NCI-H146 (cell line): ENCODE results near the gene MANSC4.
A peak's percentile ranks its signal among the peaks of the same experiment; 100 is the strongest.

Experiments used
- DNase-seq: peaks from one replicate; lab custom pipeline; 2025; lab: John Stamatoyannopoulos, UW

Gene MANSC4

DNA sequence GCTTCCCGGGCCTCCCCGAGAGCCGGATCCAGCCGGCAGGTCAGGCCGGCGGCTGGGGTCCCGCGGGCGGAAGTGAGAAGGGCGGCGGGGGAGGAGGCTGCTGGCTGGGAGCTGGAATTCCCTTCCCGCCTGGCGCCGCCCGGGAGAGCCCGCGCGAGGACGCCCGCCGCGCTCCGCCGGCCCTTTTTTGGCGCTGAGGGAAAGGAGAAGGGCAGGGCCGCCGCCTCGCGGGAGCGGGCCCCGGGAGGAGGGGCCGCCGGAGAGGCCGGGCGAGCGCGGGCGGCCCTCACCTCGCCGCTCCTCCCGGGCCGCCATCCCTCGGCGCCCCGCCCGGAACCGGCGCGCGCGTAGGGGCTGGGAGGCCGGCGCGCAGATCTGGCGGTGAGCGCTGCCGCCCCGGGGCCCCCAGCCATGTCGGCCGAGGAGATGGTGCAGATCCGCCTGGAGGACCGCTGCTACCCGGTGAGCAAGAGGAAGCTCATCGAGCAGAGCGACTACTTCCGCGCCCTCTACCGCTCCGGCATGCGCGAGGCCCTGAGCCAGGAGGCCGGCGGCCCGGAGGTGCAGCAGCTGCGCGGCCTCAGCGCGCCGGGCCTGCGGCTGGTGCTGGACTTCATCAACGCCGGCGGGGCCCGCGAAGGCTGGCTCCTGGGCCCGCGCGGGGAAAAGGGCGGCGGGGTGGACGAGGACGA, at the start of gene MANSC4, which contains the start of gene KLHL42:
Gene MANSC4 (minus strand): TSS at position 317 of the 692 bp plus-strand sequence. CDS start 8,960 bp downstream, outside the sequence.
Gene KLHL42 (plus strand): TSS at position 314 of the 692 bp plus-strand sequence. CDS start 98 bp downstream, at position 412.
- peak; percentile 86 for DNase-seq

DNA sequence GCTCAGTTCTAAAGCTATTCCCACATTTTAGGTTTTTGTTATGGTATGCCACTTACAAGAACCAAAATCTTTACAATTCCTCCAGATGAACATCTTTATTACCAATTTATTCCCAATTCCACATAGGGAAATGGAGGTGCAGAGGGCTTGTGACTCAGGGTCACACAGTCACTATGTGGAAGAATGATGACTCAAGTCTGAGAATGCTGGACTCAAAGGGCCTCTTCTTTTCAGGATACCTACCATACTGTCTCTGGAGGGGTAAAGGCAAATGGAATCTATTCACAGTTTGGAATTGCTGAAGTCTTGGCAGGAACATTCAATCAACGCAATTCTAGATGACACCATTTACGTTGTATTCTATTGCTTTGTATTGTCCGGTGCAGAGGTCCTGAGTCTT, 48.2 kb upstream of the MANSC4 start:
- no peak for DNase-seq

DNA sequence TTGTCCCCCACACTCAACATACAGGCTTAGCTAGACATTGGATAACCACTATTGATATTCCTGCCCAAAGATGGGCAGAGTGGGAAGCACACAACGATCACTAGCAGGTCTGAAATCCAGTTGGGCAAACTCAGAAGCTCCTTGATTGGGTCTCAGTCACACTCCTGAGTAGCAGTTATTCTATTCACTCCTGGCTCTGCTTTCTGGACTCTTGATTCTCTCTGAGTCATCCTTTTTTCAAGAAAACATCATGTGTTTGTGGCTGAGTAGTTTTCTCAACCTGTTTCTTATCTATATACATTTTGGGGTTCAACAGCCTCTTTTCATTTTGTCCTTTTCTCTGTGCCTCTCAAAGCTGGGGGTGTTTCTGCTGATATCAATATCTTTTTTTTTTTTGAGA, 46.0 kb upstream of the MANSC4 start:
- DNase-seq = no peak

DNA sequence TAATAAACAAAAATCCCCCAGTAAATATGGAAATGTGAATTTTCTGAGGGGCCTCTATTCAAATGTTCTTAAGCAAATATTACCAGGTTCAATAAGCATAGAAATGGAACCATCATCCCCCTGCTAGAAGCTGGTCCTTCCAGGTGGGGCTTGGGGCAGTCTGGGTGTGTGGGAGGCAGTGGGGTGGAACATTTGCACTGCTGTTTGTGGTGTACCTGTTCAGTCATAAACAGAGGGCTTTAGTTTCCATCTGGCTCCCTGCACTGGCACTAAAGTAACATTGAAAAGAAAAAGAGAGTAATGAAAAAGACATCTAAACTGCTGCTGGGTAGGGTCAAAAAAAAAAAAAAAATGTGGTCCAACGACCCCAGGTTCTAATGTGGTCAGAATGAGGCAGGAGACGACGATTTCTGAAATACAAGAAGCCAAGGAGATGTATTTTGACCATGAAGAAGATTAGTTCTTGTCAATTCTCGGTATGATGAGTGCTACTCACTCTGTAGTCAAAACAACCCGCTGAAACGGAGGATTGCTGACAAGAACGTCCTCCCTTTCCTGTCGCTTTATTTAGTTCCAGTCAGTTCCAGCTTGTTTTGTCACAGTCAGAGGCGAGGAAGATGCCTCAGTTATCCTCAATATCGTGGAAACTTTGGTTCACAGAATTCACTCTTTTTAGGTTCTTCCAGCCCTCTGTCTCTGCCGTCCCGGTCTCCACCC, 44.2 kb upstream of the MANSC4 start:
- DNase-seq = no peak

DNA sequence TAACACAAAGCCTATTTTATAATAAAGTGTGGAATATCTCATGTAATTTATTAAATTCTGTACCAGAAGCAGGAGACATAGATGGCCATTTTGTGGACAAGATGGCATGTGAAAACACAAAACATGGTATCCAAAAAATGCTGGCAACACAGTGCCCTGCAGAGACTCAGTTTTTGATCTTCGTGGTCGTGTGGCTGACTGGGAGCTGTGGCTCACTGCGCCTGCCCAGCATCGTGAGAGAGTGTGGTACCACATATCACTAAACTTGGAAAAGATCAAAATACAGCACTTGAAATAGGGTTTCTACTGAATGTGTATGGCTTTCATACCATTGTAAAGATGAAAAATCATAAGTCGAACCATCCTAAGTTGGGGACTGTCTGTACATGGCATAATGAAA, 43.0 kb upstream of the MANSC4 start:
- DNase-seq = no peak

DNA sequence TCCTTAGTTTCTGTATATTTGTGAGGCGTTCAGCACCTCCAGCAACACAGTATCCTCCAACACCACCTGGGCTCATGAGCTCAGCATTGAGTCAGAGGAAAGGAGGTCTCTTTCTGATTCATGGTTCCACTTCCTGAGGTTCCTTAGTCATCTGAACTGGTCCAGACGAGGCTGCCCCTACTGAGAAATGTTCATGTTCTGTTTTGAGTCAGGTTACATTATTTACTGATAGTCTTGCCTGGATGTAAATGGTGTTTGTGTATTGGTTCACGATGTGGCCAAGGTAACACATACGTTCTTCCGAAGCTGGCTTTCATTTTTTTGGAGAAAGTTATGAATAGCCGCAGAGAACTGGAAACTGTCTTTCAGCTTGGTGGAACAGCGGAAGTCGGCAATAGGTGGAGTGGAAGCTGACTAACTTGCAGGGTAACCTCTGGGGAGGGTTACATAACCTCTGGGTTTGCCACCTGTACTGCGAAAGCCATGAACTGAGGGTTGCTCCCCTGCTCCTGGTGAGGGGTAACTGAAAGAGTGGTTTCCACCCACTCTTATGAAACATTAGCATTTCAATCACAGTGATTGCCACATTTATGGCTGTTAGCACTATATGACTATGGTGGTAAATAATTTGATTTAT, 42.2 kb upstream of the MANSC4 start:
- no peak for DNase-seq

DNA sequence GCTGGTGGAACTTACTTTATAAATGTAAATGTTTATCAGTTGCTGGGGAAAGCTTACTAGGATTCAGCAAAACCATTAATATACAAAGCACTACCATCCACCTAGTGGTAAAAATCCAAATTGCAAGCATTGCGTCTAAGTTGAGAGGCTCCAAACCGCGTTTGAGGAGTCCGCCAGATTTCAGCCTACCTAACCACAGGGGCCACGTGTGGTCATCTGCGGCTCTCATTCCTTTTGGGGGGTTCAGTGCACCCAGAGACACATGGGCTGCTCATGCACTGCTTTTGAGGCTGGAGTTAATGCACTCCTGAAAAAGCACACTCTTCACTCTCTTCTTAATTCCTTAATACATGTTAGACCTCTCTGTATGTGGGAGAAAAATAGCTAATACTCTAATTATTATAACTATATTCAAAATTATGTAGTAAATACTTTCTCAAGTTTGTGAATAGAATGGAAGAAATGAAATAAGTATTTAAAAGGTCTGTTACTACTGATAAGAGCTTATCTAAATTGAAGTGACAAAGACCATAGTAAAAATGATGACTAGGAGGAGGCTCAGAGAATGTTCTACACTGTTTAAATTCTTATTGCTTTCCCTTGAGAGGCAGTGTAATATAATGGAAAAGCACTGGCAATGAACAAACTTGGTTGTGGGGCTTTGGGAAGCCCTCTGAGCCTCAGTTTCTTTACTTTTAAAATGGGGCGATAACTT, 41.4 kb upstream of the MANSC4 start:
- peak; percentile 69 for DNase-seq

DNA sequence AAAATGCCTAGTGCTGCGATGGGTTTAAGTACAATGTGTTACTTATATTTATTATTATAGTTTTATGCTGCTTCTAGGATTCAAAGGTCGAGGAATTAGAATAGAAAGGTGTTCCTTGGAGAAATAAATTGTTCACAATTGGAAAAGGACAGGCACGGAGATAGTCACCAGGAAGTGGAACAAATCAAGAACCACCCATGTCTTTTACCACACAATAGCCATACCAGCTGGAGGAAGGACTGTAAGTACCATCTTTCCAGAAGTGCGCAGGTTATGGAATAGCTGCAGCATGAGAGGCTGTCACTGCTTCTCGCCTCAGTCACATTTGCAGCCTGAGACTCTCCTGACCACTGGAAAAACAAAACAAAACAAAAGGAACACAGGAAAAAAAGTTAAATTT, 40.5 kb upstream of the MANSC4 start:
- DNase-seq = no peak

DNA sequence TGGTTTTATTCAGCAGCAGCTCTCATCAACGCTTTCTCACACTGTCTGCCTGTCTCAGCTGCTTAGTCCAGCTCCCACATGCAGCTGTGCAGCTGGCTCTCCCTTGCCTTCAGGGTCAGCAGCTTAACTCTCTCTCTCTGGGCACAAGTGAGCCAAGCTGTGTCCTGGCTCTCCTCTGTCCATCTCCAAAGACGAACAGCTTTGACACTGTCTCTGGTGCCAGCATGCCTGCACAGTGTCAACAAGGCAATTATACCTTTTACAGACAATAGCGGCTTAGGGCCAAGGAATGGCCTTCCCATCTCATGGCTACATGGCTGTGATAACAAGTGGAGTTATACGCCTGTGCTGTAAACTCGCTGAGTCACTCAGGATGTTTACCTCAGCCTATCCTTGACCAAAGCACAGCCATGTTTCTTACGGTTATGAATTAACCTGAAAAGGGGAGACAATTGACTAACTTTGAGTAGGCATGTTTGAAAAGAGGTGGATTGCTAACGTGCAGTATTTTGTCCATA, 38.4 kb upstream of the MANSC4 start:
- peak; percentile 92 for DNase-seq

DNA sequence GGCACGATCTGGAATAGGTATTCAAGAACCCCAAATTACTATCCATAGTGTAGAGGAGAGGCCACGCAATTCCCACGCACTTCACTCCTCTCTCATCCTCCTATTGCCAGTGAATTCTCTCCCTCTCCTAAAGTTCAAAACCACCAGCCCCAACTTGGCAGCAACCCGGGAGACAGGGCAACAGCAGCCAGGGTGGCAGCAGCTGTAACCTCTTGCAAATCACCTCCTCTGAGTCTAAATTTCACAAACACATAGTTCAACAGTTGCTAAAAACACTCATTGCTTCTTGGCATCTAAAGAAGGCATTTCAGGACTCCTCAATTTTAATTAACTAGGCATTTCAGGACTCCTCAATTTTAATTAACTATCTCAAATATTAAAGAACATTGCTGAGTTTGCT, 37.7 kb upstream of the MANSC4 start:
- no peak for DNase-seq

DNA sequence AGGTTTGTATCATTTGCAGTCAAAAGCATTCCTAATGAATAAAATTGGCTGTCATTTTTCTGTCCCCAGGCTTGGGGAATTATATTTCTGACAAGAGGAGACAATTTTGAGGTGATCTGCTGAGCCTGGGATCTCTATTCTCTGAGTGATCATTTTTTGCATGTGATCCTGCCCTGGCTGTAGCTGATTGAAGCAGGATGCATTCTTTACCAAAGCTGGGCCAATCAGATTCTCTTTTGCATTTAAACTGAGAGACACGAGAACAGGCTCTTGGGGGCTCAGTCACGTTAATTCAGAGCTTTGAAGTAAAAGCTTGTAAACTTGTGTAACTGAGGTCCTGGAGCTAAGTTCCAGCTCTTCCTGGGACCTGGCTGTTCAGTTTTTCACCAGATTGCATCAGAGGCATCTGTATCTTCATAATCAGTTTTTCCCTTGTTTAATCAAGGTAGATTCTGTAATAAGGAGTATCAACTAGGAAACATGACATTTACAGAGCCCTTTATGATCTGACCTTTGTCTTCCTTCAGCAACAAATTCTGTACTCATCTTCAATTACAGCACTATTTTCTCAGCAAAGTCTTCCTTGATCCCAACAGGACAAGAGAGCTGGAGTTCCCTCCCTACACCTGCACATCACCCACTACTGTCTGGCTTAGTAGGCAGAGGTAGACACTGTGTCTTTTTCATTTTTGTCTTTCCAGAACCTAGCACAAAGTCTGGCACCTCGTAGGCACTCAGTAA, 35.0 kb upstream of the MANSC4 start:
- DNase-seq = no peak

DNA sequence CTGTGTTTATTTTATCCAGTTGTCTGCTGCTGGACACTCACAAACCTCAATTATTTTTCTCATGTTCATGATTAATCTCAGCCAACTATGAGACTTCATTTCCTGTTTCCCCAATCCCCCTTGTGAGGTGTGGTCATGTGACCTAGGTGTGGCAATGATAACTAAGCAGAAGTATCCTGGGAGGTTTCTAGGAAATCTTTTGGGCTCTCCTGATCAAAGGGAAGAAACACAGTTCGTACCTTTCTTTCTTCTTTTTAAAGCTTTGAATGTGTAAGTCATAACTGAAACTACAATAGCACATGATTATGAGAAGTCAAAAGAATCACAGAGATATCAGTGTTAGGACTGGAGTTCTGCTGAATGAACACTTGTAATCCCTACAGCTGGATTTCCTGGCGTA, 34.4 kb upstream of the MANSC4 start:
- DNase-seq = no peak

DNA sequence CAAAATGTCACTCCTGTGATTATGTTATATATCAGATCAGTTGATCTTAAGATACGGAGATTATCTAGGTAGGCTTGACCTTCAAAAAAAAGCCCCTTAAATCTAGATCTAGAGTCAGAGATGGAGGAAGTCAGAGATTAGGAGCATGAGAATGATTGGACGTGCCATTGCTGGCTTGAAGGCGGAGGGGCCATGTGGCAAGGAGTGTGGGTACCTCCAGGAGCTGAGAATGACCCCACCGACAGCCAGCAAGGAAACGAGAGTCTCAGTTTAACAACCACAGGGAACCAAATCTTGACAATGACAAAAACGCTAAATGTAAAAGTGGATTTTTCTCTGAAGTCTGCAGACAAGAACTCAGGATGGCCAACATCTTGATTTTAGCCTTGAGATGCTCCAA, 32.5 kb upstream of the MANSC4 start:
- DNase-seq = no peak

DNA sequence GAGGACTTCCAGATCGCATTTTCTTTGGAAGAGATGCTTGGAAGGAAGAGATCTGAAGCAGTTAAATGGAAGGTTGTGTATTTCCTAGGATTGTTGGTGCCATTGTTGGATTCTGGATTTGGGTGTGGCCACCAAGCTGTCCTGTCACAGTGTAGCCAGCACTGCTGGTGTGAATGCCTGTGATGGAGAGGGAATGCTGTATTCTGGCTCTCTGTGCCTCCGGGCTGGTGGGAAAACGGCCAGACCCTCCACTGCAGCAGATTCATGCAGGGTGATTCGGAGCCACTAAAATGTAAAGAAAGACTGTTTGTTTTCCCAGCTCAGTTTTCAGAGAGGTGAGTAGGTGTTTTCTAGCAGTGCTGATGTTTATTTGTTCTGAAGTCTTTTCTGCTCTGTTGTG, 30.7 kb upstream of the MANSC4 start:
- DNase-seq = no peak

DNA sequence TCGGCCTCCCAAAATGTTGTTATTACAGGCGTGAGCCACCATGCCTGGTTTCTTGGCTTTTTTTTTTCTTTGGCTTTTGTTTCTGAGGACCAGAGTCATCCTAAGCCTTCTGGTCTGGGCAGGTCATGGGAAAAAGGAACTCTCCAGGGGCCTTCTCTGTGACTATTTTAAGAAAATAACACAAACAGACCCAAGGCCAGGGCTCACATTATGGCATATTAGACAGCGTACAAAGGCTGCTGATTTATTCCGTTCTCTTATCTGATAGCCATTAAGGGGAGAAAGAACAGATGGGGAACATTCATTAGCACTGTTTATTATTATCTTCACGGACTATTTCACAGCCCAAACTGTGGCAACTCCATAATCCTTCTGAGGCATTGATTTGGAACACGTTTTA, 28.8 kb upstream of the MANSC4 start:
- DNase-seq = peak; percentile 50

DNA sequence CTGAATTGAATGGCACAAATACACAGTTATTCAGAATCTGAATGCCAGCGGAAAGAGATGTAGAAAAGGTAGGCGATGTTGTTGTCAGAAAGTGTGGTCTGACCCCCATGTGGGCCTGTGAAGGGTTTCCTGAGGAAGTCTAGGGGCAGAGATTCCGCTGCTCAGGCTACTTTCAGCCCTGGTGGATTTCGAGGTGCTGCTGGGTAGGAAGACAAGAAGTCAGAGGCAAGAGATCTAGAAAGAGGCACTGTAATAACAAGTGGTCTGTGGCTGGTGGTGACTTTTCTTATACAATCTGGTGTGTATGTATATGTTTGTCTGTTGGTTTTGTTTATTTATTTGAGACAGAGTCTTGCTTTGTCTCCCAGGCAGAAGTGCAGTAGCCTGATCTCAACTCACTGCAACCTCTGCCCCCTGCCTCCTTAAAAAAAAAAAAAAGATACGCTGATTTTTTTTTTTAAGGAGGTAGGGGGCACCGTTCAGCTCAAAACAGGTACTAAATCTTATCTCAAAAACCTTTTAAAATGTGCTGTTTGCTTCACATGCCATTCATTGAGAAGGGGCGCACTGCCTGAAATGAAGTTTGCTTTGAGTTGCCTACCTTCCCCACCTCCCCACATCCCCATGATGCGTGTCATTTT, 27.1 kb upstream of the MANSC4 start:
- DNase-seq = no peak

DNA sequence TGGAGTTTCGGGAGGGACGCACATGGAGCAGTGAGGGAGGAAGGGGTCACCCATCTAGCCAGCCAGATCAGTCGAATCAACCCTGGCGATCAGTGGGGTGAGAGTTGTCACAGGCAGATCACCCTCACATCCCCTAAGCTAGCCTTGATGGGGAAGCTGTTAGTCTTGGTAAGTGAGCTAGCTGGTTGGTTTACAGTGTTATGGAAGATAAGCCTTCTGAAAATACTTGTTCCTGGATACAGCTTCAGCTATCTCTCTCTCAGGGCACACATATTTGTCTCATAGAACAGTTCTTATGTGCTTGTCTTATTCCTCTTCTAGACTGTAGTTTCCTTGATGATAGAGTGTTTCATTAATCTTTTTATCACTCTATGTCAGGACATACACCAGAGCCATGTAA, 26.2 kb upstream of the MANSC4 start:
- no peak for DNase-seq

DNA sequence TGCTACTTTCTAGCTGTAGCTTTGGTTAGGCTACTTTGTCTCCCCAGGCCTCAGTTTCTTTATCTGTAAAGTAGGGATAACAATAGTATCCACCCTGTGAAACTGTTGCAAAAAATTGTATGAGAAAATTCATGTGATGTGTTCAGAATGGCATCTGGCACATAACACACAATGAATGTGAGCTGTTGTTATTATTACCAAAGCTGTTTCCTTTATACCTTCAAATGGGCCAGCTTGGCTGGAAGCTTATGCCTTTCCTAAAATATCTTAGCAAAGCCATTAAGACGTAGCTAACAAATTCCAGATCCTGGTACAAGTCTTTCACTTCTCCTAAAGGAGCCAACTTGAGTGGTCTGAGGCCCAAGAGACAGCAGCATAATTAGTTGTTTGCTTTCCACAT, 25.2 kb upstream of the MANSC4 start:
- no peak for DNase-seq

DNA sequence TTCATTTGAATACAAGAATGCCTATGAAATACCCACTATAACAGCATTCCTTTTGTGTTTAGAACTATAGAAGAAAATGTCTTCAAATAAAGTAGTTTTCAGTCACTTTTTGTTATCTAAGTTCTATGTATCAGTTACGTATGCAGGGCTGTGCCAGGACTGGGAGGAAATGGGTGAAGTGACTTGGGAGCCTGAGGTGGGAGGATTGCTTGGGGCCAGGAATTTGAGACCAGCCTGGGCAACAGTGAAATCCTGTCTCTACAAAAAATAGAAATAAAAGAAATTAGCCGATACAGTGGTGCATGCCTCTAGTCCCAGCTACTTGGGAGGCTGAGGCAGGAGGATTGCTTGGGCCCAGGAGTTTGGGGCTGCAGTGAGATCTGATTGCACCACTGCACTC, 22.9 kb upstream of the MANSC4 start:
- no peak for DNase-seq

DNA sequence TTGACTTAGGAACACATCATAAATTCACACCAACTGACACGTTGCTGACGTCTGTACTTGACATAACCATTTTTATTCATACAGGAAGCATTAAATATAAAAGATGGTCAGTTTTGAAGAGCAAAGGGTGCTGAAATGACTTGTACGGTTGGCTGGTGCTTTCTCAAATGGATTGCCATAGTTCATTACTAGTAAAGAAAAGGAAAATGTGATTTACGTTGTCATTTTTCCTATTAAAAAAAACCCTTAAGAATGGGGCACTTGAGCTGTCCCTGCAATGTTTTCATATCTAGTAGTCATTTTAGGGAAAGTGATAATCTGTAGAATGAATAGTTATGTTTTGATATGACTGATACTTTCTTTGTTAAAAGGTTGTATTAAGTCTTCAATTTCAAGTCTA, 22.5 kb upstream of the MANSC4 start:
- no peak for DNase-seq

DNA sequence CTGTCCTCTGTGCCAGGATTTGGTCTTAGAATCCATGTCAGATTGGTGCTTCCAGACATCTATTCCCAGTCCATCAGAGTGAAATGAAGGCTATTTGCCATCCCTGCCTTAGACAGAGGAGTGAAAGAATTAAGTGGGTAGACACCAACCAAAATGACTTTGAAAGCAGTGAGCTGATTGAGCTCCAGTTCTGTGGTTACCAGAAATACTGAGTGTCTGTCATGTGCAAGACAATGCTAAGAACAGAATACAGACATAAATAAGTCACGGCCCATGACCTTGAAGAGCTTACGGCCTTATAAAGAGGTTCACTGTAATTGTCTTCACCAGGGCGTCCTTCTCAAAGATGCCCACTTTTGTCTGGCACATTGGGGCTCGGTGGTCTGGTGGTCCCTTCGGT, 21.6 kb upstream of the MANSC4 start:
- DNase-seq = no peak
